Stimulated activated CD4-positive, alpha-beta T cell treated with anti-CD3 and anti-CD28 coated beads, Interleukin-12 subunit alpha, Interleukin-12 subunit beta, amount 100 ng/mL, for 24 hours (primary cell): ENCODE results near the gene SUMO1.
A peak's percentile ranks its signal among the peaks of the same experiment; 100 is the strongest.

Experiments used
- DNase-seq, 2 experiments: peaks; one replicate each; pipeline ENCODE4 v3.0.0-alpha.2; 2020; ENCODE audit warnings: low read depth in 2 of 2

The SUMO1 gene

DNA sequence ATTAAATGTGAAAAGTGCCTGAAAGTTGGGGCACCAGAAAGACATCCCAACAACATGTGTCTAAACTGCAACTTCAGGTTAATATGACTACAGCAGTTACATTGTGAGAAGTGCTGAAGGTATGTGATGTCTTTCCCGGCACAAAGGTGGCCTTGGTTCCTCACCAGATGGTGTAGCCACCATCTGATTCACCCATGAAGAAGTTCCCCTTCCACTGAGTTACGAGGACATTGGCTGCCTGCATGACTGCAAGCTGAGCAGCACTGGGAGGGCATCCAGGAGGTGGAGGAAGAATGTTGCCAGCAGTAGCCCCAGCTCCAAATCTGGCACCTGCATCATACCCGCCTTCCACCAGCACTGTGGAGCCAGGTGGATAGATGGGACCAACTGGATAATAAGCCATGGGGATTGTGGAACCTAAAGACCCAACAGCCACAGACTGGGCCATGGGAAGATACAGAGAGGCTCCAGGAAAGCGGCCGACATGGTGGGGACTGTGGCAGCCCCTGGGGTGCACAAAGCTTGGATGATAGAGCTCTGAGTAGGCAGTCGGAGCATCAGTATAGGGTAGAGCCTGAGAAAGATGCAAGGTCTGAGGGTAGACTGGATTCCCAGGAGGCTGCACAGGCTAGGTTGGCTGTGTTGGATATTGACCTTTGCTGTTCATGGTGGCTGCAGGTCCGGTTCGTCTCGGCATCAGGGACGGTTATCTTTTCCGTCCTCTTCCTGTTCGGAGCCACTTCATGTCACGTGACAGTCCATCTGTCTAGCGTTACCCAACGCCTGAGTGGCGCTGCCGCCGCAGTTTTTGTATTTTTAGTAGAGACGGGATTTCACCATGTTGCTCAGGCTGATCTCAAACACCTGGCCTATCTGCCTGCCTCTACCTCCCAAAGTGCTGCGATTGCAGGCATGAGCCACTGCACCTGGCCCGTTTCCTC lies 36.9 kb downstream of the SUMO1 start:
- no peak for DNase-seq

DNA sequence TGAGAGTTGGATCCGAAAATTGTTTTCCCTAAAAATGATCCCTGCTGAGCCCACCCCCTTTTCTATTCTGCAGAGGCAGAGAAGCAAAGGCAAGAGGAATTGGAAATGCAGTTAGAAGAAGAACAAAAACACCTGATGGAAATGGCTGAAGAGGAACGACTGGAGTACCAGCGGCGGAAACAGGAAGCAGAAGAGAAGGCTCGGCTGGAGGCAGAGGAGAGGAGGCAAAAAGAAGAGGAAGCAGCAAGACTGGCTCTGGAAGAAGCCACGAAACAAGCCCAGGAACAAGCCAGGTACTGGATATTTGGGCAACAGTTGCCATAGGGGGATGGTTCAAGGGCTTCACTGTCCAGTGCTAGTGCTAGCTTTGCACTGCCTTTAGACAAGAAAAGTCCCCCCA lies 41.7 kb downstream of the SUMO1 start:
- no peak for DNase-seq

DNA sequence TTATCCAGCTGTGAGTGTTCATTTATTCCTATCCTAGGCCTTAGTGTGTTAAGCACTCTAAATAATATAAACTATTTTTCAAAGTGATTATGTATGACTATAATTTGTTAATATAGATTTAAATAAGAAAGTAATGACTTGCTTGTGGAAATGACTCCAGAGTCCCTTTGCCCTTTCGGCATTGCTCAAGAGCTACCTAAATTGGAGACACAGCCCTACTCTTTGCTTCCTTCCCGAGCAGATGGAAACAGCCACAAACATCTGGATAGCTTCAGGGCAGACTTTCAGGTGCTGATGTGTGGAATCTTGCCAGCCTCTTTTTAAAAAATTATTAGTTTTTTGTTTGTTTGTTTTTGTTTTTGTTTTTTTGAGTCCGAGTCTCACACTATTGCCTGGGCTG lies 44.0 kb downstream of the SUMO1 start:
- DNase-seq, result no peak

DNA sequence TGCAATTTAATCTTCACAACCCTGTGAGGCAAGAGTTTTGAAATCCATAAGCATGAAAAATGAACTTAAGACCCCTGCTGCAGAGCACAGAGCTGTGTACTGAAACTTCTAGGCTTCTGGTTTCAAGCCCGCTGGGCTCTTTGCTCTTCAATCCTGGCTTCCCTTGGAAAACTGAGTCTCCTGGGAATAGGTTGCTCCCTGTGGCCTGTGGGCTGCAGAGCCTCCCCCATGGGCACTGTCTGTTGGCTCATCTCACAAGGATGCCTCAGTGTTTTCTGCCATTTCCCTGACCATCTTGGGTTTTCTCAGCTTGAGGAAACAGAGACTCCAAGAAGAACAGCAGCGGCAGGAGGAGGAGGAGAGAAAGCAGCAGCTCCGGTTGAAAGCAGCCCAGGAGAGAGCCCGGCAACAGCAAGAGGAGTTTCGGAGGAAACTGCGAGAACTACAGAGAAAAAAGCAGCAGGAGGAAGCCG lies 44.5 kb downstream of the SUMO1 start:
- no peak for DNase-seq

DNA sequence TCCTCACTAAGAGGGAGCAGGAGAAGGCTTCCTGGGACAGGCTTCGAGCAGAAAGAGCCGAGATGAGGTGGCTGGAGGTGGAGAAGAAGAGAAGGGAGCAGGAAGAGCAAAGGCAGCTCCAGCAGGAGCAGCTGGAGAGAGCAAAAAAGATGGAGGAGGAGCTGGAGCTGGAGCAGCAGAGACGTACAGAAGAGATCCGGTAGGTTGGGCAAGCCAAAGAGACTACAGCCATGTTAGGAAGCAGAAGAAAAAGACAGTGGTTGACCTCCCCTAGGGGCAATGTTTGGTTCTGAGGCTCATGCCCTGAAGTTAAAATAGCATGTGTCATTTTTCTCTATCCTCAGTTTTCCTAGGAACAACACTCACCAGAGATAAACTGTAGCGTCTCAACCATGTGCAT lies 45.1 kb downstream of the SUMO1 start:
- DNase-seq, result no peak

DNA sequence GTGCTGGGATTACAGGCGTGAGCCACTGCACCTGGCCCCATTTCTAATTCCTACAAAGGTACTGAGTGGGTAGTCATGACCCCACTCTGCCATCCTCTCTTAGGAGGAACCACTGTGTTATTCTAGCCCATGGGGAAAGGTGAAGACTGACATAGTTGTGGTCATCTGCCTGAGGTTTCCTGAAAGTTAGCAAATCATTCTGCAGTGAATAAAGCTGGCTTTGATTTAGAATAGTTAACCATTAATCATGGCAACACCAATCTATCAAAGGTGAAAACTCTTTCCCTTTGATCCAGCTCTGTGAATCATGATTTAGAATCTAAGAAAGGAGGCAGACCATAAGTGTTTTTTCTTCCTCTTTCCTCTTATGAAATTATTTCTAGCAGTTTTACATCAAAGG lies 50.8 kb downstream of the SUMO1 start:
- DNase-seq, result no peak

DNA sequence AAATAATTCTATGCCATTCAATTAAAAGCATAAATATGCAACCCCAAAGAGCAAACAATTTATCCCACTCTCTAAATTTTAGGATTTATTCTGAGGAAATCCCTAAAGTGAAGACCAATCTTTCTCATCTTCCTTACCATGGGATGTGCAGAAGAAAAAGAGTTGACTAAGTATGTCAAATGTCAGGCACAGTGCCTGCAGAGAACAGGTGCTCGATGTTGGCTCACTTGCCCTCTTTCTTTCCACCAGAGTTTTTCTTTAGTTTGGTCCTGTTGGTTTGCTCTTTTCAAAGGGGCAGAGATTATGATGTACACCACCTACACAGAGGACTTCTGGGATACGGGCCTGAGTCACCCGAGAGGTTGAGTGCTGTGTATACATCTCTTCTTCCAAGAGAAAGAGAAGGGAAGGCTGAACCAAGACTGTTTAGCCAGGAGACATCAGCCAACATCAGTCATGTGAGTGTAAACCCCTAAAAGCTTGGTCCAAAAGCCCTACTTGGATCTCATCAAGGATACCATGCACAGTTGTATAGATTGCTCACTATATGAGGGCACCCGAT lies 51.7 kb downstream of the SUMO1 start:
- no peak for DNase-seq

DNA sequence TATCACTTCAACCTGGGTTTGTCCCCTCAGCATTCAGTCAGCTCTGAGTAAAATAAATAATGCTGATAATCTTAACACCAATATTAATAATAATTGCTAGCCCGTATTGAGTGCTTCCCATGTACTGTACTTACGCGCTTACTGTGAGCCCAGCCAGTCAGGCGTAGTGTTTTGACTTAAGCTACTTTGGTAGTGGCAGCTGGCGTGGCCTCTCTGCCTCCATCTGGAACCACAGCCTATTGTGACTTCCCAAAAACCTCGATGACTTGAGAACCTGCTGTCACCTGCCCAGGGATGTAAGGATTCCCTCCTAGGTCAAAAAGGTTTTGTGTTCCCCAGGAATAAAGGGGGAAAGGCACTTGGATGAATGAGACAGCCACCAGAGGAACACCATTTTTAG lies 53.2 kb downstream of the SUMO1 start:
- no peak for DNase-seq

DNA sequence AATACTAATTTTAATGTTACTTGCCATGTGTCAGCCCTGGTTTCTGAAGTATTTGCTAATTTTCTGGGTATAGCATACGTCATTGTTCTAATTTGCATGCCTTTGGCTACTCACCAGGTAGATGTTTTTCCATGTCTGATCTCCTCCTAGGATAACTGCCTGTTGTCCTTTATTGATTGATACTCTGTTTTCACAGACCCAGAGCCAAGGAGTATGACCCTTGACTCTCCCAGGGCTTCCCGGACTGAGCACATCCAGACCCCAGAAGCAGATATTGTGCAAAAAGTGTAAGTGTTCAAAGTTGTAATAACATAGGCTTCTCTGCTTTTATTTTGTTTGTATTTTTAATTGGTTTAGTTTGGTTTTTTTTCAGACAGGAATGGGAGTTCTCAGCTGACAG lies 53.8 kb downstream of the SUMO1 start:
- no peak for DNase-seq

DNA sequence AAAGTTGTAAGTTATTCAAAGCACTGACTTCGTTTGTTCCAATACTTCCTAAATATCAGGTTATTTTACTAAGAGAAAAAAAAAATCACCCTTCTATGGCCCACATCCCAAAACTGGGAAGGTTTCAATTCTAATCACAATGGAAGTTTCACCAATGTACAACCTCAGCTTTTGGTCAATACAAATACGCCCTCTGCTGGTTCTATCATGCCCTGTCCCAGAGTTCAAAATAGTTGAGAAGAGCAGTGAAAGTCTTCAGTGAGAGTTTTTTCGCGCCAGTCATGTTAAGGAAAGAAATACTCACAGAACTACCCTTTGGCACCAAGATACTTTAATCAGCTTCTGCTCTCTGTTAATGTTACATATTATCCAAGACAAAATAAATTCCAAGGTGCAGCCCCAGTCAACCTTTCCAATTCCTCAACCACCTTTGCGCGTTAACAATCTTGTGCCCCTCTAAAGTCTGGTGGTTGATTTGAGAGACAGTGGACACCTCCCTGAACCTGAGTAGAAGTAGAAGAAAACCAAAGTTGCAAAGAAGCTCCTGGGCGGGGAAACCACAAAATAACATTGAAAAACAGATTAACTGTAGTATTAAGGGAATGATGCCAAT lies 59.9 kb downstream of the SUMO1 start:
- DNase-seq, result peak; percentile 21 to 40

DNA sequence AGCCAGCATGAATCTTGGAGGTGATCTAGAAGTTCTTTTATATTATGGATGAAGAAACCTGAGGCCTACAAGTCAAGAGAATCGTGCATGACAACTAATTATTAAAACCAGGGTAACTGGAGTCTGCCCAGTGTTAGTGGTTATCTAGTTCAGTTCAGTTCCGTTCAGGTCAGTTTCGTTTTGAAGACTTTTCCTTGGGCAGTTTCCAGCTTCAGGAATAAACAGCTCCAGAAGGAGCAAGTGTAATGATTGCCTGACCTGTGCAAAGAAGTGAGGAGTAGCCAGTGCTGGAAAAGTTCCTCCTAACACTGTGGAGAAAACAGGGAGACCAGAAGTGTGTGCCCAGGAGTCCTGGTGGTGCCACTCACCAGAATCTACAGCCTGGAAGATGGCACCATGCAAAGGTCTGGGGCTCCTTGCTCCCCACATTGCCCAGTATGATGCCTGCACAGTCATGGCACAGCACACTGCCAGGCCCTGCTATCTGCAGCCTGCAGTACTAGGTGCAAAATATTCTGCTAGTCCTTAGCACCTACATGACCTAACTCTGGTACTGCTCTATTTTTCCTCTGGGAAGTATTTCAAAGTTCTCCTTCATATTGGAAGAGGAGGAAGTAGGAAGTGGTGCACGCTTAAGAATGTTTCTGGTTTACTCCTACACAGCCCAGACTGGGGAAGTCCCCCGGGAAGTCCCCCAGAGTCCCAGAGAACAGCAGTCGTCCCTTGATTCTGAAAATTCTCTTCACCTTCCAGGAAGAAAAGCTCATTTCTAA lies 65.8 kb downstream of the SUMO1 start:
- DNase-seq, result peak in 1 of 2 experiments; percentile 28

DNA sequence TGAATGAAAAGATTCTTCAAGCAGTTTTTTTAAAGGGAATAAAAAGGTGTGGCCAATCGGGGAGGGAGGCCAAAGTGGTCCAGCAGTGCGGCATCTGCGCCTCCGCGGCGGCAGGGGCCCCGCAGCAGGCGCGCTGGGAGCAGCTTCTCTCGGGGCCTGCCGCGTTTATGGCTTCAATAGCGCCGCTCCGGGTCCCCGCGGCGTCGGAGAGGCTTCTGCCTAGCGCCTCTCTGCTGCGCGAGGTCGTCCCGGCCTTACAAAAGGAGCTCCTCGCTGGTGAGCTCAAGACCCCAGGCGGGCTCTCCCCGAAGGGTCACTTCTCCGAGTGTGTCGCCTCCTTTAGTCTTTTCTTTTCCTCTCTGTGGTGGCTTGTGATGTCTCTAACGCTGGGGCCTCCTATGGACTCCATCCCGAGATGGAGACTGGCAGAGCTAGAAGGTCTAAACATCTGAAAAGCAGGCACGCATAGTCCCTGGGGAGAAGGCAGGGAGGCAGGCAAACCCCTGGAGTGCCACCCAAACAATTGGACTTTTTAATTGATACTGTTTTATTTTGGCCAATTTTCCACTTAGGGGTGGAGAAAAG lies 67.1 kb downstream of the SUMO1 start:
- DNase-seq, result no peak

DNA sequence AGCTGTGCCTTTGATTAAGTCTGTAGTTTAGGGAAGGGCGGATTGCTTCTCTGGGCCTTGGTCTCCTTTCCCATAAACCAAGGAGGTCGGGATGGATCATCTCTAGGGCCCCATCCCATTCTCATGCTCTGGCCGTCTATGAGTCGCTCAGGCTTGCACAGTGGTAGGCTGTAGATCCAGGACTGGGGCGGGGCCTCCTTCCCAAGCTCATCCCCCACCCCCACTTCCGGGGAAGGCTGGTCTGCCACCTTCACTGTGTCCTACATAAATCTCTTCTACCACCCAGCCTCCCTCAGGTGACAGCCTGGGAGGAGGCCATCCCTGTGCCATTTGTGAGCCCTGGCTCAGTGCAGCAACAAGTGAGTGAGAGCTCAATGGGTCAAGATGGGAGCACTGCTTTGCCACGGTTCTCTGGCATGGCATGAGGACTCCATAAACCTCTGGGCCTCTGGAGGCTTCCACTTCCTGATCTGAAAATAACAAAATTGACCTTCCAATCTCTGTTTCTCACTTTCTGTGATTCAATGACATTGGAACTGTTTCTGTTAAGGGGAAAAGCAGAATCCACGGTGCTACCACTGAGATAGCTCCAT lies 68.5 kb downstream of the SUMO1 start:
- DNase-seq, result no peak

DNA sequence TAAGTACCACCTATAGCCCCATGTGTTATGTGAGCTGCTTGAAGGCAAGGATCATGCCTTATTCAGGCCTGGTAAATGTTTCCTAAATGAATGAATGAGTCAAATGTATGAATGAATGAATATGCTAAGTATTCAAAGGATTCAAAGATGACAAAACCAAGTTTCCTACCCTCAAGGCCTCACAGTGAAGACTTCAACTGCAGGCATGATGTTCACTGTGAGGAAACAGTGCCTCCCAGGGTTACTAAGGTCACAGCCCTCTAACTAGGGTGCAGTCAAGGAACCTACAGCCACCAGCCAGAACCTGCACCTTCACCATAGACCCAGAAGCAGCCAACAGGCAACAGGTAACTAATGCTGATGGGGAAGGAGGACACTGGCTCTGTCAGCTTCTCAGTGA lies 69.3 kb downstream of the SUMO1 start:
- DNase-seq, result no peak

DNA sequence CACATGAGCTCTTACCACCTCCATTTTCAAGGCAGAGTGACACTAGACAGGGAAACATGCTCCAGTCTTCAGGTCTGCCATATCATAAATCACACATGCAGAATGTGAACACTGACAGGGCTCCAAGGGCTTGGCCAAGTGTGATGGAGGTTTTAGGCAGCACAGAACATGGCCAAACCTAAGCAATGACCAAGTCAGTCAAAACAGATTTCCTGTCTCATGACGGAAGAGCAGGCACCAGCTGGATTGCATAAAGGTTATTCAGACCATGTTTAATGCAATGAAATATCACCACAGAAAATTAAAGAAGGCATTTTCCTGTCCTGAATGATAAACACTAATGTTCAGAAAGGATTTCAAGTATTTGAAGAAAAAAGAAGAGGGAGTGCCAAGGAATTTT lies 72.5 kb downstream of the SUMO1 start:
- DNase-seq, result no peak

DNA sequence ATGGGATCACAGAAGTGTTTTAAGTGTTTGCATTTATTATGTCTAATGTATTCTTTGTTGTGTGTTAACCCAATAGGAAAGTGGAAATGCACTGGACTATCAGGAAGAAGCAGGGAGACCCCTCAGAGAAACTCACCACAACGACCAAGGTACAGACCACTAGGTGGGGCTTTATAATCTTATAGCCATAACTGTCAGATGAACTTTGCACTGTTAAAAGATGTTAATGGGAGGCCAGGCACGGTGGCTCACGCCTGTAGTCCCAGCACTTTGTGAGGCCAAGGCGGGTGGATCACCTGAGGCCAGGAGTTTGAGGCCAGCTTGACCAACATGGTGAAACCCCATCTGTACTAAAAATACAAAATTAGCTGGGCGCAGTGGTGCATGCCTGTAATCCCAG lies 73.2 kb downstream of the SUMO1 start:
- DNase-seq, result no peak

DNA sequence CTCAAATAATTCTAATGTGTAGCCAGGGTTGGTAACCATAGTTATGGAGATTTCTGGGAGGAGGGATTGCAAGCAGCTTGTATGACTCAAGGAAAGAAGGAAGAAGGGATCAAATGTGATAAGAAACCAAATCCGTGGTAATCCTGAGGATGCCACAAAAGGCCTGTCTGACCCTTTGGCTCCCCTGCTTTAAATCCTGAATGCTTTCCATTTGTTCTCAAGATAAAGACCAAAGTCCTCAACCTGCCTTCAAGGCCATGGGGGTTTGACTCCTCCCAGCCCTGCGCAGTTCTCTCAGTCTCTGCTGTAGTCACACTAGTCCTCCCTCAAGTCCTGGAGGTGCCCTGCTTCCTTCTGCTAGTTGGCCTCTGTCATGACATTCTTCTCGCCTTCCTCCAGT lies 74.0 kb downstream of the SUMO1 start:
- no peak for DNase-seq

DNA sequence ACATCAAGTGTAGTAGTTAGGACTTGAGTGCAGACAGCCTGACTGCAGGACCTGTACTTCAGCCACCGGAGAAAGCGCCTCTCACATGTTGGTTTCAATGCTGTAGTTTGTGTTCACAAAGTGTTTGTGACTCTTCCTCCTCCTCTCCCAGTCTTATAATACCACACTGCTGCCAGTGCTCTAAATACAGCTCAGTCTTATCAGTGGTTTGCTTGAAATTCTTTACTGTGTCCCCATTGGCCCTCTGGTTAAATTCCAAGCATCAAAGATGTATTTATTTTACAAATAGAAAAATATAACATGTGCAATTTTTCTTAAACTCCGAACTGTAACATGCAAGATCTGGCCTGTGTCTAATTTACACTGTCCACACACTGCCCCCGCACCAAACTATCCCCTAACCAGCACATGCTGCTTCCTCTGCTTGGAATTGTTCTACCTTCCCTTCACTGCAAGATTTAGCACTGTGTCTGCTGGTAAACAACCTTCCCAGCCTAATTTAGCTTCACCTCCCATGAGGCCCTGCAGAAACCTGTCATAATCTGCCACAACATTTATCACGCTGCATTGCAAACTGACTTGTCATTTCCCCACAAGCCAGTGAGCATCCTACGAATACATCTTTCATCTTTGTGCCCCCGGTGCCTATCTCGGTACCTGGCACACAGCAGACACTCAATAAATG lies 77.1 kb downstream of the SUMO1 start:
- no peak for DNase-seq

DNA sequence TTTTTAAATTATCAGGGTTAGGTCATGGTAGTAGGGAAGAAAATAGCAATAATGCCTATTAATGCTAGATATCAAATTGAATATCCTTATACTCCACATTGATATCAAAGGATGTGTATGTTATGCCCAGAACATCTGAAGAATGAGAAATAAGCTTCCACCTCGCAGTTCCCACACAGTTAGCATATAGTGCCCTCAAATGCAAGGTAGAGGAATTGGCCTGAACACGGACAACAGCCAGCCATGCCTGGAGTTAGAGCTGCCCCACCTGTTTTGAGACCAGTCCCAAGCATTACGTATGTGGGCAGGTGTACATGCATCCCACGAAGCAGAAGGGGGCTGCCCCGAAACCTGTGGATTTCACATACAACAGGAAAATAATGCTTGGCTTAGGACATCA lies 79.6 kb downstream of the SUMO1 start:
- DNase-seq, result no peak

DNA sequence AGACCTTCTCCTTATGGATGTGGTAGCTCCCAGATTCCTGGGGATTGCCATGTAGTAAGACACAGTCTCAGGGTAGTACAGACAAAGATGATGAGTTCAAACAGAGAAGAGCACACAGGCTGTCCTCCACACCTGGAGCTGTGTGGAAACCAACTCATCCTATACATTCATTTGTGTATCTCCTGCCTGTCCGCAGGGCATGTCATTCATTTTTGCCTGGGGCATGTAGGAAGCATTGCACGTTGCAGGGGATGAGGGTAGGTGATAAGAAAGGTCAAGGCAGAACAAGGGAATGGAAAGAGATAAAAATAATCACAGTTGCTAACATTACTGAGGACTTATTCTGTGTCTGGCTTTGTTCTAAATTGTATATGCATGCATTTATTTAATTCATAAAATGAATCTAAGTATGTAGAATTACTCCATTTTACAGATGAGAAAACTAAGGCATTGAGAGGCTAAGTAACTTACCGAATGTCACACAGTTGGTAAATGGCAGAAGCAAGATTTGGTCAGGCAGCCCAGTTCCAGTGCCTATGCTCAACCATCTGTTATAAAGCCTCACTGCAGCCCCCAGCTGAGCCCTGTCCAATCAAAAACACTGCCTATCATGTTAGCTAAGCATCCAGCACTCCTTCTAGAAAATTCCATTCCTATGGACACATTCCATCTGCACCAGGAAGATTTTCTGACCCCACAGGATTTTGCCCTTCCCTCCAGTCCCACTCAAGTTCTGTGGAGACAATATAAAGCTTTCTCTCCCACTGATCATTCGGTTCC lies 81.0 kb downstream of the SUMO1 start:
- DNase-seq, result no peak
